Fibroblast of lung (primary cell): ENCODE results near the gene MTHFD2L. TPM values are rescaled to one million over a fixed set of nuclear protein-coding genes. Genes with fewer than 3 reads are reported as not detected.

ENCODE experiments used
- DNase-seq, 2 donors: peaks; one replicate each; pipeline versions ENCODE4 v3.0.0 to v3.0.0-alpha.2; 2010; ENCODE audit warnings: low read depth in 2 of 2
- H2AFZ ChIP-seq: 2 replicates; pipeline ENCODE4 v1.5.1; 2012; ENCODE audit warnings: low read length, control low read depth, inconsistent platforms
- H3K27ac ChIP-seq: 2 replicates; pipeline ENCODE4 v1.5.1; 2011; ENCODE audit warnings: low read length, control low read depth; ENCODE audit not compliant: insufficient read depth
- H3K27me3 ChIP-seq: 2 replicates; pipeline ENCODE4 v1.5.1; 2011; ENCODE audit warnings: mild to moderate bottlenecking, low read length; ENCODE audit not compliant: control insufficient read depth, insufficient read depth
- H3K36me3 ChIP-seq: 2 replicates; pipeline ENCODE4 v1.5.1; 2011; ENCODE audit warnings: low read length; ENCODE audit not compliant: control insufficient read depth, insufficient read depth
- H3K4me1 ChIP-seq: 2 replicates; pipeline ENCODE4 v1.5.1; 2011; ENCODE audit warnings: low read length; ENCODE audit not compliant: control insufficient read depth, insufficient read depth; ENCODE audit errors: extremely low read depth
- H3K4me2 ChIP-seq: 2 replicates; pipeline ENCODE4 v1.5.1; 2011; ENCODE audit warnings: low read length, control low read depth; ENCODE audit not compliant: insufficient read depth; ENCODE audit errors: extremely low read depth
- H3K4me3 ChIP-seq, 4 experiments: fragments of 200-600 bp in 1 of 4; sonication (generic) in 1 of 4; replicated peaks in 1 of 4; 2 replicates each; pipeline ENCODE4 v1.5.1; 2011 to 2016; ENCODE audit warnings: low read length in 4 of 4, low read depth in 3 of 4, mild to moderate bottlenecking in 3 of 4, control low read depth in 2 of 4, inconsistent platforms in 1 of 4, mixed read lengths in 1 of 4; ENCODE audit not compliant: insufficient read depth in 1 of 4; ENCODE audit errors: control extremely low read depth in 1 of 4
- H3K79me2 ChIP-seq: 2 replicates; pipeline ENCODE4 v1.5.1; 2012; ENCODE audit warnings: mild to moderate bottlenecking, low read length, inconsistent platforms; ENCODE audit not compliant: control insufficient read depth, insufficient read depth
- H3K9ac ChIP-seq: 2 replicates; pipeline ENCODE4 v1.5.1; 2011; ENCODE audit warnings: mild to moderate bottlenecking, low read length, control low read depth; ENCODE audit not compliant: insufficient read depth
- H3K9me3 ChIP-seq: 2 replicates; pipeline ENCODE4 v1.5.1; 2012; ENCODE audit warnings: low read depth, low read length; ENCODE audit not compliant: control insufficient read depth, insufficient read depth
- H4K20me1 ChIP-seq: 2 replicates; pipeline ENCODE4 v1.5.1; 2011; ENCODE audit warnings: low read length; ENCODE audit not compliant: control insufficient read depth, insufficient read depth; ENCODE audit errors: extremely low read depth
- EZH2 ChIP-seq: IDR thresholded peaks from 2 replicates; pipeline ENCODE4 v1.5.1; 2012; ENCODE audit warnings: low read length, control low read depth, mild to moderate bottlenecking; ENCODE audit errors: missing control alignments
- polyA plus RNA-seq, 2 donors: library from polyadenylated mRNA; depleted of rRNA in 1 of 2; stranded (reverse) in 1 of 2; unstranded in 1 of 2; fragments of >200 nt; gene quantifications; 2 replicates each; pipeline ENCODE4 v1.2.1, GENCODE V29; 2011 to 2012; ENCODE audit warnings: missing spikeins in 1 of 2
- total RNA-seq: library from RNA; depleted of rRNA; stranded (reverse); fragments of >200 nt; gene quantifications from 2 replicates; pipeline ENCODE4 v1.2.1, GENCODE V29; 2014
- TF ChIP-seq, protein P1 (sequence below), 2 donors: IDR thresholded peaks in 1 of 2; conservative IDR thresholded peaks in 1 of 2; 1 replicate in 1 of 2; 2 replicates in 1 of 2; pipeline ENCODE4 v1.5.1; 2011 to 2012; ENCODE audit warnings: low read length in 2 of 2, control low read depth in 1 of 2, inconsistent platforms in 1 of 2, low read depth in 1 of 2, mild to moderate bottlenecking in 1 of 2

Gene MTHFD2L
- total and polyA plus RNA-seq, 2 donors (not counting 1 experiment from before 2014, with no cell fraction given) = 4.4 to 13.0 TPM

DNA sequence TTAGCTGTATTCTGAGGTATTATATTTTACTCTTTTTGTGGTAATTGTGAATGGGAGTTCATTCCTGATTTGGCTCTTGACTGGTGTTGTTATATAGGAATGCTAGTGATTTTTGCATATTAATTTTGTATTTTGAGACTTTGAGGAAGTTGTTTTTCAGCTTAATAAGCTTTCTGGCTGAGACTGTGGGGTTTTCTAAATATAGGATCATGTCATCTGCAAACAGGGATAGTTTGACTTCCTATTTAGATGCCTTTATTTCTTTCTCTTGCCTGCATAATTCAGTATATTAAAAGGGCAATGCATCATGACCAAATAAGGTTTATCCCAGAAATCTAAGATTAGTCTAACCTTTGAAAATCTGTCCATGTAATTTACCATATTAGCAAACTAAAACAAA is 105.6 kb downstream of the MTHFD2L start:
- Histone ChIP-seq H3K4me3 (no peak overlapping the region), H3K4me2 (no peak overlapping the region), H2AFZ (no peak overlapping the region), H3K36me3 (no peaks in the 10 kb centered on the region), H3K27ac (no peak overlapping the region), H3K9ac (no peak overlapping the region), H3K9me3 (no peaks in the 10 kb centered on the region), H3K27me3 (no peaks in the 10 kb centered on the region), H3K79me2 (no peaks in the 10 kb centered on the region), H4K20me1 (no peaks in the 10 kb centered on the region), H3K4me1 (no peaks in the 10 kb centered on the region)
- DNase-seq = no peak
- TF ChIP-seq EZH2 = no peak
- TF ChIP-seq, protein P1, sequence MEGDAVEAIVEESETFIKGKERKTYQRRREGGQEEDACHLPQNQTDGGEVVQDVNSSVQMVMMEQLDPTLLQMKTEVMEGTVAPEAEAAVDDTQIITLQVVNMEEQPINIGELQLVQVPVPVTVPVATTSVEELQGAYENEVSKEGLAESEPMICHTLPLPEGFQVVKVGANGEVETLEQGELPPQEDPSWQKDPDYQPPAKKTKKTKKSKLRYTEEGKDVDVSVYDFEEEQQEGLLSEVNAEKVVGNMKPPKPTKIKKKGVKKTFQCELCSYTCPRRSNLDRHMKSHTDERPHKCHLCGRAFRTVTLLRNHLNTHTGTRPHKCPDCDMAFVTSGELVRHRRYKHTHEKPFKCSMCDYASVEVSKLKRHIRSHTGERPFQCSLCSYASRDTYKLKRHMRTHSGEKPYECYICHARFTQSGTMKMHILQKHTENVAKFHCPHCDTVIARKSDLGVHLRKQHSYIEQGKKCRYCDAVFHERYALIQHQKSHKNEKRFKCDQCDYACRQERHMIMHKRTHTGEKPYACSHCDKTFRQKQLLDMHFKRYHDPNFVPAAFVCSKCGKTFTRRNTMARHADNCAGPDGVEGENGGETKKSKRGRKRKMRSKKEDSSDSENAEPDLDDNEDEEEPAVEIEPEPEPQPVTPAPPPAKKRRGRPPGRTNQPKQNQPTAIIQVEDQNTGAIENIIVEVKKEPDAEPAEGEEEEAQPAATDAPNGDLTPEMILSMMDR (conservative IDR thresholded peaks at IDR 0.05 in 1 of 2, IDR thresholded peaks at IDR 0.05 in 1 of 2; ENCODE audit: low read depth in 1 of 2, low read length in 2 of 2) = no peak

DNA sequence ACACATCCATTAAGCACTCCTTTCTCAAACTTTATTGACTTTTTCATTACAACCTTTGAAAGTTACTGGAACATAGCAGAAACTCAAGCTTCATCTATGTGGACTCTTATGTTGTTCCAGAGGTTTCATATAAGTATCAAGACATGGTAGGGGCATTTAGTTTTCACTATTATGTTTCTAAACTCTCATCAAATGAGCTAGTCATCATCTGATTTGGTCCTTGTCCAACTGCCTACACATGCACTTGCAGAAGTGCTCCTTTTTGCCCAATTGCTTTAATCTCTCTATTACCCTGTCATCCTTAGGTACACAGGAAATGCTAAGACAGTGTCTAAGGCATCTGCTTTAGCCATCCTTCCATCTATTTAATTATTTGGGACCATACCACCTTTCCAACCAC is 108.2 kb downstream of the MTHFD2L start:
- TF ChIP-seq EZH2 = no peak
- TF ChIP-seq, protein P1 (conservative IDR thresholded peaks at IDR 0.05 in 1 of 2, IDR thresholded peaks at IDR 0.05 in 1 of 2; ENCODE audit: low read depth in 1 of 2, low read length in 2 of 2) = no peak
- Histone ChIP-seq H3K79me2 (no peaks in the 10 kb centered on the region), H3K9me3 (no peaks in the 10 kb centered on the region), H3K27ac (no peak overlapping the region), H3K36me3 (no peaks in the 10 kb centered on the region), H3K4me3 (no peak overlapping the region), H4K20me1 (no peaks in the 10 kb centered on the region), H3K4me1 (no peaks in the 10 kb centered on the region), H3K9ac (no peak overlapping the region), H2AFZ (no peak overlapping the region), H3K4me2 (no peak overlapping the region), H3K27me3 (no peaks in the 10 kb centered on the region)
- no peak for DNase-seq

DNA sequence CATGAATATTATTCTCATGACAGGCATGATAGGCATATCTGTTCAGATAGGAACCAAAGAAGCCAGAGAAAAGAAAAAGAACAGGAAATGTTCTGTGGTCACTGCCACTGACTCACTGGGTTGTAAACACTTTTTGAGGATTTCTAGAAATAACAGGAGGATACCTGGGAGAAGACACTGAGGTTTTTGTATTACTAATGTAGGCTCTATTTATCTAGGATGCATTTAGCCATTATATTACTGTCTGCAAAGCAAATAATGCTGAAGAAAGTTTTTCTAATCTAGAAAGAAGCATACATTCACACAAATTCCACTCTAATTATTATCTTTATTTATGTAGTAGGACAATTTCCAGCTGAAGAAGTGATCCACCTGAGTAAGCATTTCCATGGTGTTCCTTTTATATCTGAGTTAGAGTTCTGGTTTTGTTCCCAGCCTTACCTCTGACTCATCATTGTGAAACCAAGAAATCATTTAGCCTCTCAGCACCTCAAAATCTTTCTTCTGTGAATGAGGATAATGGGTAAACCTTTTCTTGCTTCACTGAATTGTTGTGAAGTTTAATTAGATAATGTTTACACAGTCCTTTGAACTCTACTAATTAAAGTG is 110.2 kb downstream of the MTHFD2L start:
- Histone ChIP-seq H3K4me2 (no peak overlapping the region), H3K27me3 (no peaks in the 10 kb centered on the region), H3K79me2 (no peaks in the 10 kb centered on the region), H3K9ac (no peak overlapping the region), H3K27ac (no peak overlapping the region), H3K36me3 (no peaks in the 10 kb centered on the region), H3K4me3 (no peak overlapping the region), H3K9me3 (no peaks in the 10 kb centered on the region), H3K4me1 (no peaks in the 10 kb centered on the region), H2AFZ (no peak overlapping the region), H4K20me1 (no peaks in the 10 kb centered on the region)
- TF ChIP-seq, protein P1 (conservative IDR thresholded peaks at IDR 0.05 in 1 of 2, IDR thresholded peaks at IDR 0.05 in 1 of 2; ENCODE audit: low read depth in 1 of 2, low read length in 2 of 2) = no peak
- no peak for TF ChIP-seq EZH2
- peak; percentile 63 to 86 for DNase-seq
